C4-2B (cell line): ENCODE measurements around the gene BCL10.
"Not testable (repeated sequence)": the region's sequence is repeated elsewhere in the genome, so short reads cannot be mapped to it uniquely, and the experiment has no call there.

Source experiments
- H3K27ac ChIP-seq: fragments of 450-650 bp; 2 replicates; pipeline ENCODE4 v1.5.1; 2017
- ZFX ChIP-seq: fragments of 450-650 bp; IDR thresholded peaks from 2 replicates; pipeline ENCODE4 v1.6.1; 2017
- TF ChIP-seq, protein P1 (sequence below): fragments of 450-650 bp; conservative IDR thresholded peaks from 2 replicates; pipeline ENCODE4 v1.5.1; 2017; ENCODE audit warnings: mild to moderate bottlenecking

BCL10 gene

DNA sequence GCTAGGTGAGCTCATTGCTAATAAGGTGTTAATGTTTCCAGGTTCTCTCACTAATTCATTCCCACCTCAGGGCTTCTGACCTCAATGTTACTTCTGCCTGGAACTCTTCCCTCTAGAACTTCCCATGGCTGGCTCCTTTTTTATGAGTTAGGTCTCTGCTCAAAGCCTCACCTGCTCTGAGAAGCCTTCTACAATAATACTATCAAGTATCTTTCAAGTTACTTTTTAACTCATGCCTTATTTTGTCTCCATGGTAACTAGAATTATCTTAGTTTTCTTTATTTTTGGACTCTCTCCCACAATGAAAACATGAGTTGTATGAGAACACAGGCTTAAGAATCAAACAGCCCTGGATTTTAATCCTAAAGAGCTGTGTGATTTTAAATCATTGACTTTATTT lies 13.4 kb downstream of the BCL10 start:
- TF ChIP-seq, protein P1, sequence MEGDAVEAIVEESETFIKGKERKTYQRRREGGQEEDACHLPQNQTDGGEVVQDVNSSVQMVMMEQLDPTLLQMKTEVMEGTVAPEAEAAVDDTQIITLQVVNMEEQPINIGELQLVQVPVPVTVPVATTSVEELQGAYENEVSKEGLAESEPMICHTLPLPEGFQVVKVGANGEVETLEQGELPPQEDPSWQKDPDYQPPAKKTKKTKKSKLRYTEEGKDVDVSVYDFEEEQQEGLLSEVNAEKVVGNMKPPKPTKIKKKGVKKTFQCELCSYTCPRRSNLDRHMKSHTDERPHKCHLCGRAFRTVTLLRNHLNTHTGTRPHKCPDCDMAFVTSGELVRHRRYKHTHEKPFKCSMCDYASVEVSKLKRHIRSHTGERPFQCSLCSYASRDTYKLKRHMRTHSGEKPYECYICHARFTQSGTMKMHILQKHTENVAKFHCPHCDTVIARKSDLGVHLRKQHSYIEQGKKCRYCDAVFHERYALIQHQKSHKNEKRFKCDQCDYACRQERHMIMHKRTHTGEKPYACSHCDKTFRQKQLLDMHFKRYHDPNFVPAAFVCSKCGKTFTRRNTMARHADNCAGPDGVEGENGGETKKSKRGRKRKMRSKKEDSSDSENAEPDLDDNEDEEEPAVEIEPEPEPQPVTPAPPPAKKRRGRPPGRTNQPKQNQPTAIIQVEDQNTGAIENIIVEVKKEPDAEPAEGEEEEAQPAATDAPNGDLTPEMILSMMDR = no peak
- TF ChIP-seq ZFX = no peak
- no peak overlapping the region for H3K27ac ChIP-seq

DNA sequence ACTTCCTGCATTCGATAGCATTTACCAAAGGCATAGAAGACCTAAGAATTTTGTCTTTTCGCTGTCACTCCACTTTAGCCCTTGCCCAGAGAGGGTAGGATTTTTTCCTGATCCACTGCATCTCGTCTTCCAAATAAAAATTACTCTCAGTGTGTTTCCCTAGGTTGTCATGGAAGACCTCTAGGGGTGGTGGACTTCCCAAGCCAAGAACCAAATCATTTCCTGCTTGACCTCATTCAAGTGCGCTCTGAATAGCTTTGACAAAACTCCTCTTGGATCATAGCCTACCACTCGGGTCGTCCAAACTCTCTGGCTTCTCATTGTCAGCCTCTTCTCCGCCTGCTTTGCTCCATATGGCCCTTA lies 16.5 kb downstream of the BCL10 start:
- peak overlapping the region; percentile 75 for H3K27ac ChIP-seq
- TF ChIP-seq, protein P1 = peak; percentile 47
- no peak for TF ChIP-seq ZFX

DNA sequence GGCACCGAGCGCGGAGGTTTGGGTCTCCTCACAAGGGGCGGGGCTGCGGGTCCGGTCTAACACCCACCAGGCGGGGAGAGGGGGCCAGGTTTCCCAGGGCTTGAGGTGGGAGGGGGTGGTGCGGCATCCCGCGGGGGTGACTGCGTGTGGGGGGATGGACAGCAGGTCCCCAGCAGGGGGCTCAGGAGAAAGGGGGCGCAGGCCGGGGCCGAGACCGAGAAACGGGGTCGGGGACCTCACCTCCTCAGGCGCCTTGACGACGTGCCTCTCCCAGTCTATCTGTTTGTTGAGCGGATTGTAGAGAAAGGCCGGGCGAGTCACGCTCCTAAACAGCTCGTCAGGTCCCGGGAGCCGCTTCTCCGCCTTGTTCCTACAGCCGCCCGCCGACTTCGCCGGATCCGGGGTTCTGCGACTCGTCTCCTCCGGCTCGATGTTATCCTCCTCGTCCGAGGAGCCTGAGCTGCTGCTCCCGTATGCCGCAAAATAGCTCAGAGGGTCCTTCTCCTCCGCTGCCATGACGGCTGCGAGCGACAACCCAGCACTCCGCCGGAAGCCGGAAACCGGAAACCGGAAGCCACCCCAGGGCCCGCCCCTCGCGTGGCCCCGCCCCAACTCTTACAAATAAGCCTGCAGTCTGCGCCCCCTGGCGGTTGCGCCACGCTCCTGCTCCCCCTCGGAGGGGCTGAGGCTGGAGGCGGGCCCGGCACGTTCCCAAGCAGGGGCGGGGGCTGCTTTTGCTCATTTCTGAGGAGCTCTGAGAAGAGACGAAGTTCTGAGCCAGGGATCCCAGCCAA lies 17.1 kb downstream of the BCL10 start, which contains the start of gene C1orf52:
Gene C1orf52, minus strand, starts transcription at position 545 of the 794 bp plus-strand sequence. Its CDS starts 29 bp downstream, at position 516.
- peak within 1 kb of the TSS; percentile 75 for H3K27ac ChIP-seq
- TF ChIP-seq, protein P1 = peak; percentile 99
- TF ChIP-seq ZFX = no peak

DNA sequence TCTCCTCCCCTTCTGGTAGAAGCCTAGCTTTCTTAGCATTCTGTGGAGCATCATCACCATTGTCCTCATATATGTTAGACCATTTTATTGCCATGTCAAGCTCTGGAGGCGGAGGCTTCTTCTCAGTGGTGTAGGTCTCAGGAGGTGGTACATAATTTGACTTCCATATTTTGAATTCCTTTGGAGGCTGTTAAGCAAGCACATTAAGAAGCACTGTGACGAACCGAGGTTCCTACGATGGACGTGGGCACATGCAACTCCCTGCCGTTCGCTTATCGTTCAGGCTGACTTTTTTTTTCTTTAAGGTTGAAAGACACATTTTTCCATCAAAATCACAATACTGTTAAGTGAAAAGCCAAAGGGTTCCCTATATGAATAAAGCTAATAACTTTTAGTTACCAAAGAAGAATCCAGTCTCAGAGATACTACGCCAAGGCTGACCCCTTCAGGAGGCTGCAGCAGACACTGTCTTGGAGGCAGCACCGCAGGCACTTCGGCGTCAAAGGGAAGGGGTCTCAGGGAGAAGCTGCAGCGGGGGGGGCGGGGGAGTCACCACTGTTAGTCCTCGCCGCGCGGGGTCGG lies 17.8 kb downstream of the BCL10 start:
- no peak for TF ChIP-seq ZFX
- TF ChIP-seq, protein P1 = no peak
- H3K27ac ChIP-seq = peak overlapping the region; percentile 75

DNA sequence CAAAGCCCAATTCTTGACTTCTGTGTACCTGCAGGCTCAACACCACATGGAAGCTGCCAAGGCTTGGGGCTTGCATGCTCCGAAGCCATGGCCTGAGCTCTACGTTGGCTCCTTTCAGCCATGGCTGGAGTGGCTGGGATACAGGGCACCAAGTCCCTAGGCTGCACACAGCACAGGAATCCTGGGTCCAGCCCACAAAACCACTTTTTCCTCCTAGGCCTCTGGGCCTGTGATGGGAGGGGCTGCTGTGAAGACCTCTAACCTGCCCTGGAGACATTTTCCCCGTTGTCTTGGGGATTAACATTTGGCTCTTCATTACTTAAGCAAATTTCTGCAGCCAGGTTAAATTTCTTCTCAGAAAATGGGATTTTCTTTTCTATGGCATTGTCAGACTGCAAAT lies 27.4 kb downstream of the BCL10 start:
- H3K27ac ChIP-seq = not testable (repeated sequence)

DNA sequence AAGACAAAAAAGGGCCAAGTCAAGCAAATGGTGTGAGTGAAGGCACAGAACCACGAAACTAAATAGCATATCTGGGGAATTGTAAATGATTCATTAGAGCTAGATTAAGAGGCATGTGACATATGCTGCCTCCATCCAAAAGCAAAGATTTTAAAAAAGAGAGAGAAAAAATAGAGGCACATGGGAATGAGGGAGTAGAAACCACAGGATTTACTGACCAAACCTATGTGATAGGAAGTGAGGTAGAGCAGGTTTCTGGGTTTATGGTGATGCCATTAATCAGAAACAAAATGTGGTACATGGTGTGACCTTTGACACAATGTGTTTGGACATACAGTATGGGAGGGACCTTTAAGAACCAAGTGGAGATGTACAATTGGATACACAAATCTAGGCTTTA lies 30.5 kb downstream of the BCL10 start:
- TF ChIP-seq ZFX = no peak
- TF ChIP-seq, protein P1 = no peak

GRCh38 chr1:85245456-85245855 lies 31.0 kb downstream of the BCL10 start:
- no peak for TF ChIP-seq ZFX
- TF ChIP-seq, protein P1 = no peak
- no peak overlapping the region for H3K27ac ChIP-seq

More for the DNA sequence above, 30.5 kb downstream of the BCL10 start:
- no peak overlapping the region for H3K27ac ChIP-seq
